PC-3 (cell line): ENCODE data around the gene CRYGB. TPM values are rescaled to one million over a fixed set of nuclear protein-coding genes. Genes with fewer than 3 reads are reported as not detected.
"Not testable (repeated sequence)": the region's sequence is repeated elsewhere in the genome, so short reads cannot be mapped to it uniquely, and the experiment has no call there.

Source experiments
- ATAC-seq: fragments of 200-7000 bp; cut with Tn5 transposase; 2 replicates; pipeline ENCODE4 v1.9.1; 2020; ENCODE audit warnings: mild to moderate bottlenecking, moderate library complexity
- BruUV-seq: library from RNA; stranded (reverse); fragments of 400-500 nt; replicated peaks from 2 replicates; lab custom pipeline; 2021; lab: Mats Ljungman, UMichigan
- CTCF ChIA-PET: fragments of 300-600 bp; sonication (Branson Sonifier 250); formaldehyde crosslinking; loops from one replicate; lab custom pipeline; 2022; ENCODE audit warnings: antibody characterized with exemption; lab: Charles Lee
- POLR2A ChIA-PET: fragments of 300-600 bp; sonication (Branson Sonifier 250); formaldehyde crosslinking; loops from one replicate; lab custom pipeline; 2022; ENCODE audit warnings: antibody characterized with exemption; ENCODE audit not compliant: unreplicated experiment; lab: Charles Lee
- DNase-seq: peaks from one replicate; pipeline ENCODE4 v3.0.0-alpha.2; 2015
- H2AFZ ChIP-seq: fragments of 300-600 bp; sonication (generic); 2 replicates; pipeline ENCODE4 v1.6.0; 2016; ENCODE audit warnings: antibody characterized with exemption, low read length
- H3F3A ChIP-seq: fragments of 300-600 bp; sonication (generic); one replicate; pipeline ENCODE4 v1.6.0; 2017; ENCODE audit warnings: antibody characterized with exemption, low read length, control low read depth, mild to moderate bottlenecking; ENCODE audit not compliant: unreplicated experiment
- H3K27ac ChIP-seq: fragments of 300-600 bp; sonication (generic); 2 replicates; pipeline ENCODE4 v1.5.1; 2016; ENCODE audit warnings: mild to moderate bottlenecking, low read length
- H3K27me3 ChIP-seq: fragments of 300-600 bp; sonication (generic); 2 replicates; pipeline ENCODE4 v1.6.1; 2016; ENCODE audit warnings: low read length, mixed read lengths
- H3K36me3 ChIP-seq: fragments of 300-600 bp; sonication (generic); 2 replicates; pipeline ENCODE4 v1.6.1; 2016; ENCODE audit warnings: low read depth, mixed run types, low read length, mixed read lengths
- H3K4me1 ChIP-seq: fragments of 300-600 bp; sonication (generic); 2 replicates; pipeline ENCODE4 v1.5.1; 2016; ENCODE audit warnings: low read length; ENCODE audit not compliant: insufficient read depth
- H3K4me2 ChIP-seq: fragments of 300-600 bp; sonication (generic); 2 replicates; pipeline ENCODE4 v1.6.0; 2016; ENCODE audit warnings: low read length
- H3K4me3 ChIP-seq: fragments of 300-600 bp; sonication (generic); 2 replicates; pipeline ENCODE4 v1.5.1; 2016; ENCODE audit warnings: mild to moderate bottlenecking, low read length, mixed read lengths
- H3K79me2 ChIP-seq: fragments of 300-600 bp; sonication (generic); 2 replicates; pipeline ENCODE4 v1.6.1; 2017; ENCODE audit warnings: low read length, mixed read lengths
- H3K9ac ChIP-seq: fragments of 300-600 bp; sonication (generic); 2 replicates; pipeline ENCODE4 v1.6.0; 2016; ENCODE audit warnings: mild to moderate bottlenecking, low read length
- H3K9me2 ChIP-seq: fragments of 300-600 bp; sonication (generic); replicated peaks from 2 replicates; pipeline ENCODE4 v1.6.1; 2016; ENCODE audit warnings: mixed run types, low read length, mixed read lengths
- H3K9me3 ChIP-seq: fragments of 300-600 bp; sonication (generic); 2 replicates; pipeline ENCODE4 v1.6.1; 2016; ENCODE audit warnings: low read length, mixed read lengths
- H4K20me1 ChIP-seq: fragments of 300-600 bp; sonication (generic); 2 replicates; pipeline ENCODE4 v1.6.1; 2016; ENCODE audit warnings: low read length, mixed read lengths
- EZH2 ChIP-seq: fragments of 300-600 bp; sonication (generic); IDR thresholded peaks from one replicate; pipeline ENCODE4 v1.6.1; 2017; ENCODE audit warnings: antibody characterized with exemption, mild to moderate bottlenecking, low read length; ENCODE audit not compliant: unreplicated experiment
- EZH2phosphoT487 ChIP-seq: fragments of 300-600 bp; sonication (generic); IDR thresholded peaks from 2 replicates; pipeline ENCODE4 v1.6.1; 2018; ENCODE audit warnings: mild to moderate bottlenecking, antibody characterized with exemption, low read length, borderline replicate concordance
- intact Hi-C: fragments of 100-400 bp; cut with micrococcal nuclease; formaldehyde crosslinking; loops from 2 replicates; pipeline ENCODE4 v1.9.0; 2023
- total RNA-seq: library from RNA; depleted of rRNA; stranded (reverse); fragments of >200 nt; gene quantifications from 2 replicates; pipeline ENCODE4 v1.2.3, GENCODE V29; 2014
- TF ChIP-seq, protein P1 (sequence below): fragments of 300-600 bp; sonication (generic); conservative IDR thresholded peaks from 2 replicates; pipeline ENCODE4 v1.5.1; 2017; ENCODE audit warnings: antibody characterized with exemption, low read depth, mild to moderate bottlenecking, low read length

The CRYGB gene
- total RNA-seq, 1 experiment from 2014 or later, result not detected

DNA sequence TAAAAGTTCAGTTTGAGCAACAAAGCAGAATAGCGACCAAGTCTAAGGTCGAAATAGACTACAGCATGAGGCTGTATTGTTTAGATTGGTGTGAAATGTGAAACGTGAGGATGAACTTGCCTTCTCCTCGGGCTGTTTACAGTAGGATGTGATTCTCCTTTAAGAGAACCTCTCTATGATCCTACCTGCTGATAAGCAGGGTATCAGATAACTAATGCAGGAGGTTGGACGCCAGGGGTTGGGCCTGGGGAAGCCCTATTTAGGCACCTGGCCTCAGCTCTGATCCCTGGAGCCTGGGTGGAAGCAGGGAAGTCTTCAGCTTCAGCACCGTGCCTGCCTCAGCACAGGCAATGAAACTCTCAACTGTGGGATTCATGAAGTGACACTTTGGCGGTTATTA, 33.0 kb downstream of the CRYGB start:
- peak; percentile 57 for DNase-seq
- H3K4me3 ChIP-seq, result no peak overlapping the region; the same call in 1 of the 2 replicates
- no peaks in the 10 kb centered on the region for H3K79me2 ChIP-seq
- ATAC-seq, result peak; percentile 95
- intact Hi-C loops, result no loop called here
- H3K36me3 ChIP-seq, result no peaks in the 10 kb centered on the region
- peak overlapping the region; percentile 43 for H2AFZ ChIP-seq
- H3K4me1 ChIP-seq, result peaks cover 10% of the 10 kb centered on the region
- peak overlapping the region; percentile 59 for H3K4me2 ChIP-seq
- H4K20me1 ChIP-seq, result no peaks in the 10 kb centered on the region
- no peaks in the 10 kb centered on the region for H3K9me2 ChIP-seq
- CTCF ChIA-PET, result no interaction called here
- POLR2A ChIA-PET, result no interaction called here
- no peaks in the 10 kb centered on the region for H3K9me3 ChIP-seq
- BruUV-seq, result no TSS peak
- TF ChIP-seq EZH2 (no peak), EZH2phosphoT487 (no peak)
- TF ChIP-seq, protein P1, sequence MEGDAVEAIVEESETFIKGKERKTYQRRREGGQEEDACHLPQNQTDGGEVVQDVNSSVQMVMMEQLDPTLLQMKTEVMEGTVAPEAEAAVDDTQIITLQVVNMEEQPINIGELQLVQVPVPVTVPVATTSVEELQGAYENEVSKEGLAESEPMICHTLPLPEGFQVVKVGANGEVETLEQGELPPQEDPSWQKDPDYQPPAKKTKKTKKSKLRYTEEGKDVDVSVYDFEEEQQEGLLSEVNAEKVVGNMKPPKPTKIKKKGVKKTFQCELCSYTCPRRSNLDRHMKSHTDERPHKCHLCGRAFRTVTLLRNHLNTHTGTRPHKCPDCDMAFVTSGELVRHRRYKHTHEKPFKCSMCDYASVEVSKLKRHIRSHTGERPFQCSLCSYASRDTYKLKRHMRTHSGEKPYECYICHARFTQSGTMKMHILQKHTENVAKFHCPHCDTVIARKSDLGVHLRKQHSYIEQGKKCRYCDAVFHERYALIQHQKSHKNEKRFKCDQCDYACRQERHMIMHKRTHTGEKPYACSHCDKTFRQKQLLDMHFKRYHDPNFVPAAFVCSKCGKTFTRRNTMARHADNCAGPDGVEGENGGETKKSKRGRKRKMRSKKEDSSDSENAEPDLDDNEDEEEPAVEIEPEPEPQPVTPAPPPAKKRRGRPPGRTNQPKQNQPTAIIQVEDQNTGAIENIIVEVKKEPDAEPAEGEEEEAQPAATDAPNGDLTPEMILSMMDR, result no peak
- H3K27ac ChIP-seq, result no peak overlapping the region
- H3F3A ChIP-seq, result no peaks in the 10 kb centered on the region
- H3K27me3 ChIP-seq, result no peaks in the 10 kb centered on the region
- H3K9ac ChIP-seq, result no peak overlapping the region

DNA sequence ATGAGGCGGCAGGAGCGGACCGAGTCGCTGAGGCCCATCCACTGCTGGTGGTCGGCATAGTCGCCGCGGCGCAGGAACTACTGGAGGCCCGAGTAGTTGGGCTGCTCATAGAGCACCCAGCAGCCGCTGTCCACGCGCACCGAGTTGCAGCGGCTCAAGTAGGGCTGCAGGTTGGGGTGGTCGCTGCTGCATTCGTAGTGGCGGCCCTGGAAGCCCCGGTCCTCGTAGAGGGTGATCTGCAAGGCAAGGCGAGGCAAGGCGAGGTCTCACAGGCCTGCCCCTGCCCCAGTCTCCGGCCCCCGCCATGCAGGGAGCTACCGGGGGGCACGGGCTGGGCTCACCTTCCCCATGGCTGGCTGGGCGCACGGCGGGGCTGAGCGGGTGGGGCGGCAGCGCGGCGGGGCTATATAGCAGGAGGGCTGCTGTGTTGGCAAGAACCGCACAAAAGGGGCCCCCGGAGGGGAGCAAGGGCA, 33.6 kb downstream of the CRYGB start:
- H3K27me3 ChIP-seq, H3K9ac ChIP-seq, H3K4me3 ChIP-seq, BruUV-seq, intact Hi-C loops, H2AFZ ChIP-seq, H4K20me1 ChIP-seq, DNase-seq, H3F3A ChIP-seq, H3K9me2 ChIP-seq, H3K4me2 ChIP-seq, ATAC-seq, CTCF ChIA-PET, POLR2A ChIA-PET, H3K36me3 ChIP-seq, H3K27ac ChIP-seq, H3K9me3 ChIP-seq, H3K79me2 ChIP-seq: not testable (repeated sequence)
- H3K4me1 ChIP-seq, result peaks cover 10% of the 10 kb centered on the region

DNA sequence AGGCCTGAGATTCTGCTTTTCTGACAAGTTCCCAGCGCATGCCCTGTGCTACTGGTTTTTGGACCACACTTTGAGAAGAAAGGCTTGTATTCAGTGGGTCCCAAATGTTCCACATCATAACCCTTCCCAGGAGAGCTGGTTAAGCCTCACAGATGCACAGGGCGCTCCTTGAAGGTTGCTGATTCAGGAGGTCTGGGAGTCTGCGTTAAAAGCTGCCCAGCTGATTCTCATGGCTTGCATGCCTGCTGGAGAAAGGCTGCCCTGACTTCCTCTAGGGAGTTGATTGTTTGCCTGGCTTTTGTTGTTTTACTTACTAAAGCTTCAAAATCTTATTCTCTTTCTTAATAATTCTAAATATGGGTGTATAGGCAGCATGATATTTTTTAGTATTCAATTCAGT, 42.3 kb downstream of the CRYGB start:
- Histone ChIP-seq H3K4me2 (no peak overlapping the region), H3K4me1 (0 out of 2 replicates have a peak, but pooled peaks cover 5% of the 10 kb centered on the region), H4K20me1 (no peaks in the 10 kb centered on the region), H3K27me3 (no peaks in the 10 kb centered on the region), H3K27ac (no peak overlapping the region), H3K9ac (no peak overlapping the region), H2AFZ (no peak overlapping the region), H3F3A (no peaks in the 10 kb centered on the region), H3K79me2 (no peaks in the 10 kb centered on the region), H3K36me3 (no peaks in the 10 kb centered on the region), H3K9me3 (no peaks in the 10 kb centered on the region), H3K9me2 (no peaks in the 10 kb centered on the region), H3K4me3 (no peak overlapping the region)
- CTCF ChIA-PET, result no interaction called here
- no peak for ATAC-seq
- no TSS peak for BruUV-seq
- TF ChIP-seq EZH2phosphoT487 (no peak), EZH2 (no peak)
- TF ChIP-seq, protein P1, result no peak
- intact Hi-C loops, result loop anchor here (2.0 kb wide), 1 partner anchor 45 kb away; no protein-coding TSS in a partner anchor
- POLR2A ChIA-PET, result no interaction called here
- DNase-seq, result no peak
